Mesendoderm (in vitro differentiated cells): ENCODE measurements around the gene TENT5C.

ENCODE experiments used
- DNase-seq: peaks from one replicate; pipeline ENCODE4 v3.0.0; 2013
- H2AK5ac ChIP-seq: 2 replicates; pipeline ENCODE4 v1.6.1; 2013; ENCODE audit warnings: low read length, inconsistent platforms
- H2BK120ac ChIP-seq: 2 replicates; pipeline ENCODE4 v1.6.1; 2013; ENCODE audit warnings: low read depth, mild to moderate bottlenecking, low read length, moderate library complexity, mixed read lengths
- H2BK15ac ChIP-seq: replicated peaks from 2 replicates; pipeline ENCODE4 v1.6.1; 2013; ENCODE audit warnings: low read depth, mild to moderate bottlenecking, moderate library complexity
- H2BK5ac ChIP-seq: 2 replicates; pipeline ENCODE4 v1.6.1; 2013; ENCODE audit warnings: low read length, inconsistent platforms
- H3K18ac ChIP-seq: 2 replicates; pipeline ENCODE4 v1.6.1; 2013; ENCODE audit warnings: mild to moderate bottlenecking, low read length, mixed read lengths
- H3K23ac ChIP-seq: one replicate; pipeline ENCODE4 v1.6.1; 2013; ENCODE audit warnings: low read length
- H3K27ac ChIP-seq: 2 replicates; pipeline ENCODE4 v1.5.1; 2013; ENCODE audit warnings: low read depth, mild to moderate bottlenecking, inconsistent platforms, low read length, moderate library complexity
- H3K27me3 ChIP-seq: 2 replicates; pipeline ENCODE4 v1.6.1; 2013; ENCODE audit warnings: low read length, control low read depth, mild to moderate bottlenecking, inconsistent platforms; ENCODE audit not compliant: insufficient read depth, poor library complexity
- H3K36me3 ChIP-seq: 2 replicates; pipeline ENCODE4 v1.6.1; 2013; ENCODE audit warnings: low read length, inconsistent platforms; ENCODE audit not compliant: control insufficient read depth, insufficient read depth
- H3K4ac ChIP-seq: one replicate; pipeline ENCODE4 v1.6.1; 2013; ENCODE audit warnings: low read depth, mild to moderate bottlenecking, low read length, moderate library complexity
- H3K4me1 ChIP-seq: 2 replicates; pipeline ENCODE4 v1.6.1; 2013; ENCODE audit warnings: low read depth, low read length, inconsistent platforms; ENCODE audit not compliant: control insufficient read depth
- H3K4me2 ChIP-seq: 2 replicates; pipeline ENCODE4 v1.6.1; 2013; ENCODE audit warnings: low read length
- H3K4me3 ChIP-seq: 2 replicates; pipeline ENCODE4 v1.5.1; 2013; ENCODE audit warnings: mild to moderate bottlenecking, low read length
- H3K56ac ChIP-seq: one replicate; pipeline ENCODE4 v1.6.1; 2013; ENCODE audit warnings: low read length
- H3K79me1 ChIP-seq: 2 replicates; pipeline ENCODE4 v1.6.1; 2013; ENCODE audit warnings: low read length, inconsistent platforms
- H3K79me2 ChIP-seq: 2 replicates; pipeline ENCODE4 v1.6.1; 2013; ENCODE audit warnings: mild to moderate bottlenecking, low read length; ENCODE audit not compliant: control insufficient read depth, insufficient read depth
- H3K9ac ChIP-seq: 2 replicates; pipeline ENCODE4 v1.6.1; 2013; ENCODE audit warnings: low read length, inconsistent platforms
- H4K5ac ChIP-seq: one replicate; pipeline ENCODE4 v1.6.1; 2013; ENCODE audit warnings: low read length
- H4K8ac ChIP-seq: one replicate; pipeline ENCODE4 v1.6.1; 2013; ENCODE audit warnings: low read depth, mild to moderate bottlenecking, control low read depth, low read length, moderate library complexity
- WGBS: extraction: QIAGEN DNeasy Blood & Tissue Kit; methylation state at CpG from one replicate; pipeline ENCODE4 v1.1.7; 2013; ENCODE audit warnings: low lambda C conversion rate, missing lambda C conversion rate; ENCODE audit not compliant: insufficient coverage; ENCODE audit errors: extremely low coverage; 5-methylcytosine and 5-hydroxymethylcytosine counted together

TENT5C gene

DNA sequence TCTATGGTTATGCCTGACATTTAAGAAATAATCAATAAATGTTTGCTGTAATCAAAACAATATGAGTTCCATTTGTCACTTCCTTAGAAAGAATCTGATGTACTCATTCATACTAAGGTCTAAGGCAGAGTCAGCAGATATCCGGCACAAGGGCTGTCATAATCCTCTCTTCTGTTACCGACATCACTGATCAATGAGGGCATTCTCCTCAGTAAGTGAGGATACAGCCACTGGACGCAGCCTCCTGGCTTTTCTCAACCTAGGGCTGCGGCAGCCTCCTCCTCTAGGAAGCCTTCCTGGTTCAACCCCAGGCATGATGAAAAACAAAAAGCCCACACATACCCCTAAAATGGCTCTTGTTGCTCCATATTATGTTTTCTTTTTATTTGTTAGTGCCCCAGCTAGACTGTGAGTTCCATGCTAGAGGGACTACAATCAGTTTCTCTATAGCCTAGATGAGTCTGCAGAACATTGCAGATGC, 40.7 kb upstream of the TENT5C start:
- no peaks in the 10 kb centered on the region for H3K4me1 ChIP-seq
- H3K27ac ChIP-seq, result no peak overlapping the region
- H3K79me1 ChIP-seq, result no peaks in the 10 kb centered on the region
- no peak overlapping the region for H3K9ac ChIP-seq
- no peaks in the 10 kb centered on the region for H3K36me3 ChIP-seq
- H2BK120ac ChIP-seq, result no peak overlapping the region
- no peak for DNase-seq
- no CpG with 5 or more reads among the region's 4 CpGs for WGBS
- H3K23ac ChIP-seq, result no peak overlapping the region
- no peaks in the 10 kb centered on the region for H3K27me3 ChIP-seq
- H4K5ac ChIP-seq, result no peak overlapping the region
- H3K4ac ChIP-seq, result no peak overlapping the region
- no peak overlapping the region for H4K8ac ChIP-seq
- no peak overlapping the region for H3K4me3 ChIP-seq
- H2AK5ac ChIP-seq, result no peak overlapping the region
- H2BK15ac ChIP-seq, result no peak overlapping the region
- no peak overlapping the region for H2BK5ac ChIP-seq
- no peak overlapping the region for H3K4me2 ChIP-seq
- no peaks in the 10 kb centered on the region for H3K79me2 ChIP-seq
- no peak overlapping the region for H3K18ac ChIP-seq
- no peak overlapping the region for H3K56ac ChIP-seq

DNA sequence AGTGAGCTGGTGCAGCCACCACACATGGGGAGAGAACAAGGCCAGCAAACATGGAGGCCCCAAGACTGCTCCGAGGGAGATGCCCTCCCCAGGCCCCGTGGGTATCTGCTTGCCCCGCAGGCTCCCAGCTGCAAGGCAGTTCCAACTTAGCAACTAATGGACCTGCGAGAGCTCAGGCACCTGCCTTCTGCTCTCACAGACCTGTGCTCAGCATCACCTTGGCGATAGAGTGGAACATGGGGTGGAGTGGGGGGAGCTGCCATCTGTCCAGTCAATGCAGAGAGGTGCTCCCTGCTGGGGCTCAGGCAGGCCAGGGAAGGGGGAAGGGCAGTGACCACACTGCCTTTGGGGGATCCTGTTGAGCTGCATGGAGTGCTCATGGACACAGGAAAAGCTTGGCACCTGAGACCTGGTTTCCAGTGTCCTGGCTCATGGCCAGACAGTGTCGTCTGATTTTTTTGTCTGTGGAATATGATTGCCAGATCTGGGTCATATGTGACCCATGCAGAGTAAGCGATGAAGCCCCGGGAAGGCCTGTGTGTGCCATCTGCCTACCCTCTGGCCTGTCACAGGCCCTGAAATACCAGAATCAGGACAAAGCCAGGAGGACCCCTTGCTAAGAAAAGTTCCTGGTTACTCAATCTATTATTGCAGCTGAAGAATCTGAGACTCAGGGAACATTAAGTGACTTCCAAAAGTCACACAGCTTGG, 39.9 kb upstream of the TENT5C start:
- Histone ChIP-seq H3K56ac (no peak overlapping the region), H4K8ac (no peak overlapping the region), H3K4me3 (no peak overlapping the region), H3K4ac (no peak overlapping the region), H3K9ac (no peak overlapping the region), H3K23ac (no peak overlapping the region), H3K4me2 (no peak overlapping the region), H3K27me3 (no peaks in the 10 kb centered on the region), H3K36me3 (no peaks in the 10 kb centered on the region), H2BK120ac (no peak overlapping the region), H3K4me1 (no peaks in the 10 kb centered on the region), H2BK15ac (no peak overlapping the region), H3K79me1 (no peaks in the 10 kb centered on the region), H3K79me2 (no peaks in the 10 kb centered on the region), H4K5ac (no peak overlapping the region), H3K27ac (no peak overlapping the region), H2AK5ac (no peak overlapping the region), H3K18ac (no peak overlapping the region), H2BK5ac (no peak overlapping the region)
- DNase-seq, result no peak
- no CpG with 5 or more reads among the region's 8 CpGs for WGBS

DNA sequence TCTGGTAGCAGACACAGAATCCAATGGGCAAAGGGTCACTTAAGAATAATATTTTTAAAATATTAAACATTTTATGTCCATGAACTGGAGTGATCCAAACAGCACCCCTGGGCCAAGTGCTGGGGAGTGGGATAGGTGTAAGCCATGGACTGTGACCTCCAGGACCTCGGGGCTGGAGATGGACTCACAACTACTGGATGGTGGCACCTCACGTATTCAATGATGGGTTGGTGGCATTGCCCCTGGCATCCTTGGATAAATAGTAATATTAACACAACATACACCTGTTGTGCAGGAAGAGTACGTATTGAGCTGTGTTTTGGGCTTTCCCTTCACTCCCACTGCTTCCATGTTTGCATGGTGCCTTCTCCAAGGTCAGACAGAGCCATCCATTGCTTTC, 39.3 kb upstream of the TENT5C start:
- Histone ChIP-seq H4K8ac (no peak overlapping the region), H3K23ac (no peak overlapping the region), H2BK15ac (no peak overlapping the region), H3K79me2 (no peaks in the 10 kb centered on the region), H3K27me3 (no peaks in the 10 kb centered on the region), H2BK5ac (no peak overlapping the region), H4K5ac (no peak overlapping the region), H3K4me2 (no peak overlapping the region), H3K79me1 (no peaks in the 10 kb centered on the region), H3K56ac (no peak overlapping the region), H3K4ac (no peak overlapping the region), H2AK5ac (no peak overlapping the region), H3K4me1 (no peaks in the 10 kb centered on the region), H3K9ac (no peak overlapping the region), H3K36me3 (no peaks in the 10 kb centered on the region), H3K4me3 (no peak overlapping the region), H2BK120ac (no peak overlapping the region), H3K27ac (no peak overlapping the region), H3K18ac (no peak overlapping the region)
- no CpG with 5 or more reads among the region's 3 CpGs for WGBS
- DNase-seq, result no peak

DNA sequence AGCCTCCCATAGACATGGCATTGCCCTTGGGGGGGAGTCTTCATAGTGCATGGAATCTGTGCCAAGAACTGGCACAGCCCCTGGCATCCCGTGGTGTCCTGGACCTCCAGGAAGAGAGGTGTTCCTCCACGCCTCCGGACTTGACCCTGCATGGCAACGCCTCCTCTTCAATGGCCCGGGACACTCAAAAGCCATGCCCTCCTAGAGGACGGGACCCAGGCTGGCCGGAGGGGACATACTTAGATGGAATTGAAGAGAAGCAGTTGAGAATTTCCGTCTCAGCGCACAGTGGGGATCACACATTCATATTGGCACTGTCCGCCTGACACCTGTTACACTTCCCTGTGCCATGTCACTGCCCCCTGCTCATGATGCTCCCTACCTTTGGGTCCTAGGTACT, 38.4 kb upstream of the TENT5C start:
- no peak for DNase-seq
- H4K5ac ChIP-seq, result no peak overlapping the region
- H3K36me3 ChIP-seq, result no peaks in the 10 kb centered on the region
- no peaks in the 10 kb centered on the region for H3K27me3 ChIP-seq
- no peak overlapping the region for H3K4me2 ChIP-seq
- no peak overlapping the region for H2BK5ac ChIP-seq
- H3K9ac ChIP-seq, result no peak overlapping the region
- no peak overlapping the region for H3K4me3 ChIP-seq
- no peaks in the 10 kb centered on the region for H3K4me1 ChIP-seq
- no peak overlapping the region for H2BK15ac ChIP-seq
- H3K18ac ChIP-seq, result no peak overlapping the region
- no CpG with 5 or more reads among the region's 10 CpGs for WGBS
- no peak overlapping the region for H3K23ac ChIP-seq
- no peak overlapping the region for H3K27ac ChIP-seq
- H2BK120ac ChIP-seq, result no peak overlapping the region
- H3K79me1 ChIP-seq, result no peaks in the 10 kb centered on the region
- H3K79me2 ChIP-seq, result no peaks in the 10 kb centered on the region
- H4K8ac ChIP-seq, result no peak overlapping the region
- H2AK5ac ChIP-seq, result no peak overlapping the region
- no peak overlapping the region for H3K56ac ChIP-seq
- H3K4ac ChIP-seq, result no peak overlapping the region

DNA sequence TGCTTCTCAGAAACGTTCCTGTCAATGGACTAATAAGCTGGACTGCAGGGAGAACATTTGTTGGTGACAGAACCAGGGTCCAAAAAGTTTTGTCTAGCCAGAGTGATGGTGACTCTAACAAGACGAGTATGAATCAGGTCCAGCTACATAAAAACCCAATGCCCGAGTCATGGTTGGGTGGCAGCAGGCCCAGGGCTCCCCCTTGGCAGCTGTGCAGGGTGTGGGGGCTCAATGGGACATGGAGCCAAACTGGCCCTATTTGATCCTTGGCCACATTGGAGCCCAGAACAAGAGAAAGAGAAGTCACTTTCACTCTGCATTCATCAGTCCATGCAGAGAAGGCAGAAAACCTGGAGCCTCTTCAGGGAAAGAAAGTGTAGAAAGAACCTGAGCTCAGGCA, 37.9 kb upstream of the TENT5C start:
- Histone ChIP-seq H3K18ac (no peak overlapping the region), H3K79me2 (no peaks in the 10 kb centered on the region), H4K8ac (no peak overlapping the region), H3K4ac (no peak overlapping the region), H3K9ac (no peak overlapping the region), H3K4me2 (no peak overlapping the region), H3K27ac (no peak overlapping the region), H3K4me3 (no peak overlapping the region), H3K23ac (no peak overlapping the region), H2BK5ac (no peak overlapping the region), H2BK15ac (no peak overlapping the region), H3K27me3 (no peaks in the 10 kb centered on the region), H3K79me1 (no peaks in the 10 kb centered on the region), H3K4me1 (no peaks in the 10 kb centered on the region), H2BK120ac (no peak overlapping the region), H3K36me3 (no peaks in the 10 kb centered on the region), H4K5ac (no peak overlapping the region), H2AK5ac (no peak overlapping the region), H3K56ac (no peak overlapping the region)
- WGBS, result no CpG with 5 or more reads among the region's 3 CpGs
- no peak for DNase-seq

DNA sequence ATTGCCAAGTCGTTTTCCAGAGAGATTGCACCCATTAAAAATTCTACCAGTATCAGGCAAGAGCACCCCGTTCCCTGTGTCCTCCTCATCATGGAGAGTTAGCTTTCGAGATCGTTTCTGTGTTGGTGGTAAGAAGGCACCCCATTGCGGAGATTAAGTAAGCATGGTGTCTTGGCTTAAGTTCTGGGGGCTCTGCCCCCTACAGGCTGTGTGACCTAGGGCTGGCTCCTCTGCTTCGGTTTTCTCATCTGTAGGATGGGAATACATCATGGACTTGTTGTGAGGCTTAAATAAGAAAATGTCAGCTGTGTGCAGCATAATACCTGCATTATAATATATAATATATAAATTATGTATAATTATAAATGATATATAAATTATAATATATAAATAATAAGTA, 36.8 kb upstream of the TENT5C start:
- H3K9ac ChIP-seq, result no peak overlapping the region
- H3K79me2 ChIP-seq, result no peaks in the 10 kb centered on the region
- no peak overlapping the region for H2BK15ac ChIP-seq
- H4K8ac ChIP-seq, result no peak overlapping the region
- no peak overlapping the region for H3K4me2 ChIP-seq
- WGBS, result no CpG with 5 or more reads among the region's 6 CpGs
- DNase-seq, result no peak
- no peaks in the 10 kb centered on the region for H3K27me3 ChIP-seq
- no peak overlapping the region for H3K18ac ChIP-seq
- no peak overlapping the region for H3K4me3 ChIP-seq
- no peak overlapping the region for H2BK5ac ChIP-seq
- H3K36me3 ChIP-seq, result no peaks in the 10 kb centered on the region
- no peak overlapping the region for H3K56ac ChIP-seq
- no peak overlapping the region for H3K27ac ChIP-seq
- no peaks in the 10 kb centered on the region for H3K79me1 ChIP-seq
- H3K4me1 ChIP-seq, result no peaks in the 10 kb centered on the region
- H2BK120ac ChIP-seq, result no peak overlapping the region
- no peak overlapping the region for H2AK5ac ChIP-seq
- H4K5ac ChIP-seq, result no peak overlapping the region
- H3K4ac ChIP-seq, result no peak overlapping the region
- no peak overlapping the region for H3K23ac ChIP-seq
